HCEC 1CT (cell line): ENCODE results near the gene KNSTRN.

Experiments used
- DNase-seq: peaks from one replicate; pipeline ENCODE4 v3.0.0-alpha.2; 2017

The KNSTRN gene

GRCh38 chr15:40405501-40406381 is 23.2 kb downstream of the KNSTRN start, which contains the start of gene IVD:
IVD (plus strand) TSS chr15:40405795; CDS start chr15:40405828, 33 bp downstream.
- peak; percentile 97 for DNase-seq

- DNase-seq: no peak
These were observed 24.9 kb downstream of the KNSTRN start for GRCh38 chr15:40407330-40407990.

- DNase-seq: no peak
These were observed 26.8 kb downstream of the KNSTRN start for GRCh38 chr15:40409366-40409765.

- no peak for DNase-seq
These were observed 28.0 kb downstream of the KNSTRN start for GRCh38 chr15:40410476-40410875.

GRCh38 chr15:40412095-40412759 is 29.7 kb downstream of the KNSTRN start:
- DNase-seq: no peak

GRCh38 chr15:40413036-40413435 is 30.5 kb downstream of the KNSTRN start:
- no peak for DNase-seq

GRCh38 chr15:40414816-40415215 is 32.3 kb downstream of the KNSTRN start:
- no peak for DNase-seq

GRCh38 chr15:40415226-40415625 is 32.7 kb downstream of the KNSTRN start:
- no peak for DNase-seq

GRCh38 chr15:40416056-40416455 is 33.5 kb downstream of the KNSTRN start:
- no peak for DNase-seq

GRCh38 chr15:40418126-40418525 is 35.6 kb downstream of the KNSTRN start:
- no peak for DNase-seq

- DNase-seq: no peak
These were observed 37.7 kb downstream of the KNSTRN start for GRCh38 chr15:40420071-40420713.

GRCh38 chr15:40420793-40421192 is 38.3 kb downstream of the KNSTRN start:
- DNase-seq: no peak

GRCh38 chr15:40421246-40422157 is 39.0 kb downstream of the KNSTRN start:
- peak; percentile 42 for DNase-seq

GRCh38 chr15:40424483-40425115 is 42.1 kb downstream of the KNSTRN start:
- no peak for DNase-seq

GRCh38 chr15:40425681-40426080 is 43.2 kb downstream of the KNSTRN start:
- no peak for DNase-seq

GRCh38 chr15:40427188-40427587 is 44.7 kb downstream of the KNSTRN start:
- DNase-seq: no peak

GRCh38 chr15:40428185-40428584 is 45.7 kb downstream of the KNSTRN start:
- no peak for DNase-seq

GRCh38 chr15:40429068-40429710 is 46.7 kb downstream of the KNSTRN start:
- DNase-seq: no peak

- no peak for DNase-seq
These were observed 47.8 kb downstream of the KNSTRN start for GRCh38 chr15:40430271-40430805.

- DNase-seq: no peak
These were observed 52.6 kb downstream of the KNSTRN start for GRCh38 chr15:40435023-40435709.
